Epidermal melanocyte (primary cell): Measurements from ENCODE around the gene PHF14.

Experiments
- DNase-seq: peaks from one replicate; pipeline ENCODE4 v3.0.0; 2011; ENCODE audit warnings: low spot score; ENCODE audit not compliant: insufficient read length

Gene PHF14

GRCh38 chr7:11082552-11083213, 109.0 kb downstream of the PHF14 start:
- no peak for DNase-seq

GRCh38 chr7:11083214-11083568, 109.5 kb downstream of the PHF14 start:
- no peak for DNase-seq

- DNase-seq: no peak
Measured at GRCh38 chr7:11104578-11104977, 130.9 kb downstream of the PHF14 start.

GRCh38 chr7:11109659-11110058, 136.0 kb downstream of the PHF14 start:
- DNase-seq: no peak

- DNase-seq: no peak
Measured at GRCh38 chr7:11120068-11120664, 146.5 kb downstream of the PHF14 start.

- DNase-seq: no peak
Measured at GRCh38 chr7:11120675-11121220, 147.1 kb downstream of the PHF14 start.

- no peak for DNase-seq
Measured at GRCh38 chr7:11124856-11125559, 151.3 kb downstream of the PHF14 start.

- DNase-seq: no peak
Measured at GRCh38 chr7:11127114-11127785, 153.6 kb downstream of the PHF14 start.

- no peak for DNase-seq
Measured at GRCh38 chr7:11127988-11128387, 154.3 kb downstream of the PHF14 start.

GRCh38 chr7:11128498-11128897, 154.8 kb downstream of the PHF14 start:
- no peak for DNase-seq

- no peak for DNase-seq
Measured at GRCh38 chr7:11130012-11130411, 156.3 kb downstream of the PHF14 start.

GRCh38 chr7:11130601-11131000, 156.9 kb downstream of the PHF14 start:
- no peak for DNase-seq

- DNase-seq: no peak
Measured at GRCh38 chr7:11133436-11133959, 159.8 kb downstream of the PHF14 start.

GRCh38 chr7:11135573-11135972, 161.9 kb downstream of the PHF14 start:
- no peak for DNase-seq

GRCh38 chr7:11141541-11141940, 167.9 kb downstream of the PHF14 start:
- no peak for DNase-seq

GRCh38 chr7:11153694-11154093, 180.0 kb downstream of the PHF14 start:
- no peak for DNase-seq

GRCh38 chr7:11155883-11156282, 182.2 kb downstream of the PHF14 start:
- no peak for DNase-seq

- no peak for DNase-seq
Measured at GRCh38 chr7:11161499-11161898, 187.8 kb downstream of the PHF14 start.

GRCh38 chr7:11163220-11163619, 189.5 kb downstream of the PHF14 start:
- no peak for DNase-seq

GRCh38 chr7:11166051-11166450, 192.4 kb downstream of the PHF14 start:
- no peak for DNase-seq

- DNase-seq: no peak
Measured at GRCh38 chr7:11168650-11169170, 195.0 kb downstream of the PHF14 start.
